A549 (cell line): ENCODE data around the gene DHRS7B. TPM values are rescaled to one million over a fixed set of nuclear protein-coding genes. Genes with fewer than 3 reads are reported as not detected.

Experiments
- ATAC-seq, 2 experiments: fragments of 200-7000 bp in 1 of 2; fragments of >200 bp in 1 of 2; cut with Nextera tagmentation in 1 of 2; cut with Tn5 transposase in 1 of 2; 3 replicates each; pipeline versions ENCODE4 v1.8.0 to v1.9.1; 2018 to 2020; ENCODE audit warnings: mild to moderate bottlenecking in 1 of 2, moderate library complexity in 1 of 2
- CTCF ChIA-PET: fragments of 300-600 bp; sonication (Branson Sonifier 250); formaldehyde crosslinking; extraction: SDS; loops from one replicate; lab custom pipeline; 2021; ENCODE audit warnings: antibody characterized with exemption, inconsistent platforms; lab: Yijun Ruan, JAX
- POLR2A ChIA-PET: fragments of 350-600 bp; formaldehyde crosslinking; extraction: SDS; loops from one replicate; lab custom pipeline; 2021; ENCODE audit warnings: antibody characterized with exemption, inconsistent platforms; lab: Yijun Ruan, JAX
- DNase-seq, 2 experiments: peaks; one replicate each; pipeline versions ENCODE4 v3.0.0 to v3.0.0-alpha.2; 2011 to 2016; ENCODE audit warnings: low read depth in 1 of 2, low spot score in 1 of 2
- FAIRE-seq: peaks from 2 replicates; lab custom pipeline; 2011; peaks lifted over from hg19 to GRCh38; lab: Jason Lieb, UNC
- H3K27ac ChIP-seq, 2 experiments: fragments of >200 bp; sonication (Bioruptor Twin); formaldehyde crosslinking; 3 replicates each; pipeline ENCODE4 v1.5.1; 2016 to 2017
- H3K4me1 ChIP-seq: fragments of >200 bp; sonication (Bioruptor Twin); formaldehyde crosslinking; 3 replicates; pipeline ENCODE4 v1.6.1; 2016
- H3K4me2 ChIP-seq: fragments of >200 bp; sonication (Bioruptor Twin); formaldehyde crosslinking; 3 replicates; pipeline ENCODE4 v1.6.1; 2016
- H3K4me3 ChIP-seq: fragments of >200 bp; sonication (Bioruptor Twin); formaldehyde crosslinking; 3 replicates; pipeline ENCODE4 v1.5.1; 2016
- H3K9me3 ChIP-seq: fragments of >200 bp; sonication (Bioruptor Twin); formaldehyde crosslinking; 3 replicates; pipeline ENCODE4 v1.6.1; 2016
- ATOH8 ChIP-seq: fragments of 250-450 bp; sonication (Bioruptor Pico); IDR thresholded peaks from 2 replicates; pipeline ENCODE4 v1.5.0; 2020; ENCODE audit warnings: low read depth, mild to moderate bottlenecking, moderate library complexity
- E2F6 ChIP-seq: IDR thresholded peaks from 2 replicates; pipeline ENCODE4 v1.6.1; 2012; ENCODE audit warnings: low read depth, borderline replicate concordance
- EHMT2 ChIP-seq: fragments of 200-600 bp; sonication (generic); IDR thresholded peaks from 2 replicates; pipeline ENCODE4 v1.6.1; 2016; ENCODE audit warnings: antibody characterized with exemption, low read depth, mild to moderate bottlenecking, moderate library complexity
- EP300 ChIP-seq, 2 experiments: fragments of >200 bp; sonication (Bioruptor Twin); formaldehyde crosslinking; IDR thresholded peaks; 2 replicates in 1 of 2; 3 replicates in 1 of 2; pipeline ENCODE4 v1.6.1; 2016 to 2017
- FOSB ChIP-seq: fragments of 250-450 bp; sonication (Bioruptor Pico); IDR thresholded peaks from 2 replicates; pipeline ENCODE4 v1.5.0; 2020; ENCODE audit warnings: mild to moderate bottlenecking, moderate library complexity
- FOSL2 ChIP-seq, 2 experiments: fragments of 450-650 bp in 1 of 2; fragments of >200 bp in 1 of 2; sonication (Bioruptor Twin) in 1 of 2; formaldehyde crosslinking; IDR thresholded peaks; 2 replicates each; pipeline versions ENCODE4 v1.5.0 to v1.6.1; 2016 to 2020; ENCODE audit warnings: mild to moderate bottlenecking in 1 of 2, moderate library complexity in 1 of 2
- FOXS1 ChIP-seq: fragments of 250-450 bp; sonication (Bioruptor Pico); IDR thresholded peaks from 2 replicates; pipeline ENCODE4 v1.5.0; 2020; ENCODE audit warnings: mild to moderate bottlenecking, moderate library complexity
- GATA3 ChIP-seq: IDR thresholded peaks from 2 replicates; pipeline ENCODE4 v1.6.1; 2012; ENCODE audit warnings: borderline replicate concordance
- HDAC2 ChIP-seq: fragments of 200-600 bp; sonication (generic); IDR thresholded peaks from 2 replicates; pipeline ENCODE4 v1.6.1; 2016
- HMGXB4 ChIP-seq: fragments of 250-450 bp; sonication (Bioruptor Pico); IDR thresholded peaks from 2 replicates; pipeline ENCODE4 v1.5.0; 2021; ENCODE audit warnings: mild to moderate bottlenecking, moderate library complexity, borderline replicate concordance
- HOXB13 ChIP-seq: fragments of 250-450 bp; sonication (Bioruptor Pico); IDR thresholded peaks from 2 replicates; pipeline ENCODE4 v1.5.0; 2020; ENCODE audit warnings: low read depth, mild to moderate bottlenecking, moderate library complexity
- JUNB ChIP-seq: fragments of >200 bp; sonication (Bioruptor Twin); formaldehyde crosslinking; IDR thresholded peaks from 2 replicates; pipeline ENCODE4 v1.6.1; 2016
- KDM1A ChIP-seq: fragments of 200-600 bp; sonication (generic); IDR thresholded peaks from 2 replicates; pipeline ENCODE4 v1.6.1; 2016; ENCODE audit warnings: low read depth, mild to moderate bottlenecking
- MAFK ChIP-seq: fragments of 450-650 bp; IDR thresholded peaks from 2 replicates; pipeline ENCODE4 v1.6.1; 2014; ENCODE audit not compliant: partially characterized antibody
- MAX ChIP-seq: IDR thresholded peaks from 2 replicates; pipeline ENCODE4 v1.6.1; 2012
- MYC ChIP-seq: IDR thresholded peaks from 2 replicates; pipeline ENCODE4 v1.6.1; 2012; ENCODE audit warnings: mild to moderate bottlenecking, inconsistent platforms, low read length, improper control_type of control experiment, borderline replicate concordance
- NFE2L2 ChIP-seq: fragments of 150-350 bp; conservative IDR thresholded peaks from 2 replicates; pipeline ENCODE4 v1.6.1; 2014; ENCODE audit warnings: low read length
- PBX3 ChIP-seq: IDR thresholded peaks from 2 replicates; pipeline ENCODE4 v1.6.1; 2012
- PHF8 ChIP-seq: fragments of 200-600 bp; sonication (generic); IDR thresholded peaks from 2 replicates; pipeline ENCODE4 v1.6.1; 2016; ENCODE audit warnings: low read depth, mild to moderate bottlenecking, antibody characterized with exemption, moderate library complexity, borderline replicate concordance
- POLR2AphosphoS2 ChIP-seq: conservative IDR thresholded peaks from 2 replicates; pipeline ENCODE4 v1.6.1; 2012; ENCODE audit warnings: low read length, improper control_type of control experiment, inconsistent platforms
- RARB ChIP-seq: fragments of 250-450 bp; sonication (Bioruptor Pico); IDR thresholded peaks from 2 replicates; pipeline ENCODE4 v1.8.0; 2021; ENCODE audit warnings: mild to moderate bottlenecking, moderate library complexity
- RCOR1 ChIP-seq: fragments of 150-350 bp; IDR thresholded peaks from 2 replicates; pipeline ENCODE4 v1.6.1; 2014; ENCODE audit warnings: antibody characterized with exemption, low read length, low read depth
- RFX5 ChIP-seq: fragments of 450-650 bp; IDR thresholded peaks from 2 replicates; pipeline ENCODE4 v1.7.1; 2014; ENCODE audit warnings: antibody characterized with exemption, mild to moderate bottlenecking, moderate library complexity
- RNF2 ChIP-seq: fragments of 200-600 bp; sonication (generic); IDR thresholded peaks from 2 replicates; pipeline ENCODE4 v1.6.1; 2016; ENCODE audit warnings: low read depth, mild to moderate bottlenecking, antibody characterized with exemption, moderate library complexity, borderline replicate concordance
- ZC3H11A ChIP-seq: fragments of 450-650 bp; IDR thresholded peaks from 2 replicates; pipeline ENCODE4 v1.6.1; 2014; ENCODE audit warnings: antibody characterized with exemption, mild to moderate bottlenecking
- ZNF302 ChIP-seq: fragments of 250-450 bp; sonication (Bioruptor Pico); IDR thresholded peaks from 2 replicates; pipeline ENCODE4 v1.9.0; 2021; ENCODE audit warnings: inconsistent platforms, mild to moderate bottlenecking, moderate library complexity
- ZSCAN20 ChIP-seq: fragments of 250-450 bp; sonication (Bioruptor Pico); IDR thresholded peaks from 2 replicates; pipeline ENCODE4 v1.8.0; 2022; ENCODE audit warnings: mild to moderate bottlenecking, moderate library complexity
- WGBS: methylation state at CpG from one replicate; pipeline ENCODE4 v1.1.6; 2017; ENCODE audit errors: missing lambda C conversion rate; 5-methylcytosine and 5-hydroxymethylcytosine counted together
- polyA plus RNA-seq, 4 experiments: library from polyadenylated mRNA; depleted of rRNA in 3 of 4; stranded (reverse); fragments of >200 nt; fragmentation: RNase III in 1 of 4; extraction: RNeasy Plus Mini Kit Qiagen cat#74134 plus additional on column Dnase treatment in 1 of 4; gene quantifications; 2 replicates in 3 of 4; 3 replicates in 1 of 4; pipeline ENCODE4 v1.2.3, GENCODE V29; 2011 to 2017

The DHRS7B gene
- polyA plus RNA-seq, 2 of the 4 experiments (the other 2 are of a cell fraction), result 23.6 to 25.4 TPM

GRCh38 chr17:21085707-21086106 is 41.1 kb upstream of the DHRS7B start:
- Histone ChIP-seq H3K27ac (no peak overlapping the region), H3K4me3 (no peak overlapping the region), H3K4me2 (no peak overlapping the region), H3K4me1 (no peaks in the 10 kb centered on the region), H3K9me3 (no peaks in the 10 kb centered on the region)
- 94% methylated on average over 32 of the region's 32 CpGs for WGBS
- FAIRE-seq (no peak), ATAC-seq (no peak), DNase-seq (no peak)
- POLR2A ChIA-PET, result no interaction called here
- CTCF ChIA-PET, result interaction anchor here (1.1 to 1.3 kb wide), 3 partner anchors 13 to 42 kb away, joined by 3 to 4 read pairs (median 3); no protein-coding TSS in a partner anchor
- TF ChIP-seq ATOH8 (CRISPR knock-in tag) (no peak), PBX3 (no peak), ZNF302 (CRISPR knock-in tag) (no peak), ZSCAN20 (no peak), MYC (no peak), FOSL2 (IDR thresholded peaks at IDR 0.05) (no peak), FOSL2 (CRISPR knock-in tag; IDR thresholded peaks at IDR 0.05) (no peak), HOXB13 (CRISPR knock-in tag) (no peak), NFE2L2 (no peak), RCOR1 (no peak), EHMT2 (no peak), RFX5 (no peak), MAFK (no peak), MAX (no peak), JUNB (no peak), HDAC2 (no peak), GATA3 (no peak), FOXS1 (CRISPR knock-in tag) (no peak), PHF8 (no peak)

- H3K4me3 ChIP-seq, result no peak overlapping the region
- ChIA-PET POLR2A (no interaction called here), CTCF (no interaction called here)
- ATAC-seq (no peak), FAIRE-seq (no peak), DNase-seq (no peak)
- no peak for TF ChIP-seq RARB
- TF ChIP-seq FOXS1 (CRISPR knock-in tag), result no peak
- no peak for TF ChIP-seq ZSCAN20
- no peak for TF ChIP-seq E2F6
- TF ChIP-seq FOSB, result no peak
- TF ChIP-seq ZC3H11A, result no peak
- no peak for TF ChIP-seq RNF2
- no peak for TF ChIP-seq POLR2AphosphoS2
- TF ChIP-seq KDM1A, result no peak
- TF ChIP-seq EP300 (IDR thresholded peaks at IDR 0.05), result no peak
- TF ChIP-seq HMGXB4 (CRISPR knock-in tag), result no peak
- H3K4me2 ChIP-seq, result no peak overlapping the region
- H3K27ac ChIP-seq, result no peak overlapping the region
- H3K9me3 ChIP-seq, result no peaks in the 10 kb centered on the region
- 72% methylated on average over 1 of the region's 1 CpG for WGBS
- H3K4me1 ChIP-seq, result no peaks in the 10 kb centered on the region
Measured at GRCh38 chr17:21089145-21089544, 37.6 kb upstream of the DHRS7B start.
